HFFc6 (cell line): ENCODE data around the gene TMEM205. TPM values are rescaled to one million over a fixed set of nuclear protein-coding genes. Genes with fewer than 3 reads are reported as not detected.
A peak's percentile ranks its signal among the peaks of the same experiment; 100 is the strongest.

ENCODE experiments used
- DNase-seq: peaks from one replicate; pipeline ENCODE4 v3.0.0-alpha.2; 2018
- H3K27ac Mint-ChIP-seq: 2 replicates; pipeline ENCODE4 v1.8.0; 2020; ENCODE audit warnings: mild to moderate bottlenecking, mixed read lengths
- H3K27me3 Mint-ChIP-seq: 2 replicates; pipeline ENCODE4 v1.8.0; 2021; ENCODE audit warnings: mild to moderate bottlenecking, moderate library complexity, mixed read lengths; ENCODE audit not compliant: insufficient read depth
- H3K36me3 Mint-ChIP-seq: 2 replicates; pipeline ENCODE4 v1.8.0; 2021; ENCODE audit warnings: low read depth, mixed read lengths
- H3K4me1 Mint-ChIP-seq: 2 replicates; pipeline ENCODE4 v1.8.0; 2020; ENCODE audit warnings: low read depth, mixed read lengths
- H3K4me3 Mint-ChIP-seq: 2 replicates; pipeline ENCODE4 v1.8.0; 2020; ENCODE audit warnings: mild to moderate bottlenecking, moderate library complexity, mixed read lengths
- H3K9me3 Mint-ChIP-seq: 2 replicates; pipeline ENCODE4 v1.8.0; 2020; ENCODE audit warnings: mild to moderate bottlenecking, mixed read lengths
- CTCF ChIP-seq: fragments of 200-600 bp; sonication (generic); IDR thresholded peaks from 2 replicates; pipeline ENCODE4 v1.5.0; 2021; ENCODE audit warnings: antibody characterized with exemption, mild to moderate bottlenecking
- total RNA-seq, 6 experiments: library from RNA; stranded (reverse); fragmentation: NEBNext Ultra II Directional; extraction: Animal tissue kit (Norgen Biotek cat#: 25700); gene quantifications; 2 replicates in 1 of 6; 3 replicates in 5 of 6; pipeline ENCODE4 v1.2.3, GENCODE V29; 2021

Gene TMEM205
- total RNA-seq, 6 experiments from 2014 or later: 36.9 to 51.8 (median 46.5) TPM

GRCh38 chr19:11295180-11295579 lies 50.9 kb downstream of the TMEM205 start:
- DNase-seq: no peak
- Mint-ChIP-seq H3K27ac (no peak overlapping the region), H3K36me3 (no peaks in the 10 kb centered on the region), H3K4me1 (peaks cover 18% of the 10 kb centered on the region), H3K27me3 (peaks cover 11% of the 10 kb centered on the region), H3K9me3 (no peaks in the 10 kb centered on the region), H3K4me3 (no peak overlapping the region; the same call in 1 of the 2 replicates)
- no peak for TF ChIP-seq CTCF

GRCh38 chr19:11293433-11294389 lies 52.4 kb downstream of the TMEM205 start:
- Mint-ChIP-seq H3K9me3 (no peaks in the 10 kb centered on the region), H3K4me1 (peaks cover 18% of the 10 kb centered on the region), H3K4me3 (peak overlapping the region; percentile 85), H3K36me3 (no peaks in the 10 kb centered on the region), H3K27me3 (peaks cover 2% of the 10 kb centered on the region; the same call in 1 of the 2 replicates), H3K27ac (peak overlapping the region; percentile 76)
- DNase-seq: peak; percentile 88
- peak; percentile 98 for TF ChIP-seq CTCF

Other genes with a start within 250 kb of the TMEM205 start
- gene SPC24, start 190.5 kb downstream of the TMEM205 start, total RNA-seq: 10 to 100 TPM; 21.0 to 54.6 (median 50.3) TPM
- 100 to 1,000 TPM; 132 to 167 (median 156) TPM for gene KANK2, start 148.7 kb downstream of the TMEM205 start, total RNA-seq
- not detected for gene ANGPTL8, start 106.6 kb downstream of the TMEM205 start, total RNA-seq
- 10 to 100 TPM; 20.7 to 32.2 (median 22.9) TPM for gene DOCK6, start 83.7 kb downstream of the TMEM205 start, total RNA-seq
- not detected for gene TSPAN16, start 50.1 kb downstream of the TMEM205 start, total RNA-seq
- 10 to 100 TPM in 2 of 6 experiments, 1 to 10 TPM in 4; 6.7 to 11.1 (median 8.7) TPM for gene RAB3D, start 6.6 kb downstream of the TMEM205 start, total RNA-seq
- gene CCDC159, start 251 bp upstream of the TMEM205 start, total RNA-seq: 10 to 100 TPM in 4 of 6 experiments, 1 to 10 TPM in 2; 7.7 to 11.8 (median 10.4) TPM
- gene PLPPR2, start 9.2 kb upstream of the TMEM205 start, total RNA-seq: 10 to 100 TPM; 52.4 to 82.2 (median 59.7) TPM
- gene SWSAP1, start 28.4 kb upstream of the TMEM205 start, total RNA-seq: 1 to 10 TPM; 1.2 to 2.2 (median 1.6) TPM
- gene EPOR, start 38.0 kb upstream of the TMEM205 start, total RNA-seq: 1 to 10 TPM; 6.1 to 8.3 (median 7.1) TPM
- gene RGL3, start 73.0 kb upstream of the TMEM205 start, total RNA-seq: 10 to 100 TPM in 1 of 6 experiments, 1 to 10 TPM in 5; 7.3 to 11.7 (median 8.9) TPM
- 1 to 10 TPM in 1 of 6 experiments, under 1 TPM in 4, not detected in 1; 0.16 to 1.1 (median 0.60) TPM for gene ODAD3, start 88.9 kb upstream of the TMEM205 start, total RNA-seq
- 100 to 1,000 TPM; 367 to 460 (median 388) TPM for gene PRKCSH, start 89.4 kb upstream of the TMEM205 start, total RNA-seq
- not detected for gene ELAVL3, start 134.8 kb upstream of the TMEM205 start, total RNA-seq
- 1 to 10 TPM; 4.7 to 6.3 (median 5.3) TPM for gene ZNF653, start 159.6 kb upstream of the TMEM205 start, total RNA-seq
- 10 to 100 TPM; 17.5 to 24.9 (median 19.9) TPM for gene ECSIT, start 182.9 kb upstream of the TMEM205 start, total RNA-seq
- gene CNN1, start 192.6 kb upstream of the TMEM205 start, total RNA-seq: 1 to 10 TPM; 6.5 to 9.3 (median 8.0) TPM
- 10 to 100 TPM; 72.3 to 85.5 (median 78.7) TPM for gene ELOF1, start 213.0 kb upstream of the TMEM205 start, total RNA-seq
- gene ACP5, start 231.4 kb upstream of the TMEM205 start, total RNA-seq: 1 to 10 TPM; 1.5 to 2.8 (median 2.3) TPM